A549 treated with AZD2906 at 1 μM for 4 hours (cell line): Measurements from ENCODE around the gene OSBPL10. TPM values are rescaled to one million over a fixed set of nuclear protein-coding genes. Genes with fewer than 3 reads are reported as not detected.

Source experiments
- total RNA-seq: library from RNA; stranded (reverse); fragments of 200-300 nt; extraction: Qiagen RNA extraction; gene quantifications from 5 replicates; pipeline ENCODE4 v1.2.3, GENCODE V29; 2022

The OSBPL10 gene, protein sequence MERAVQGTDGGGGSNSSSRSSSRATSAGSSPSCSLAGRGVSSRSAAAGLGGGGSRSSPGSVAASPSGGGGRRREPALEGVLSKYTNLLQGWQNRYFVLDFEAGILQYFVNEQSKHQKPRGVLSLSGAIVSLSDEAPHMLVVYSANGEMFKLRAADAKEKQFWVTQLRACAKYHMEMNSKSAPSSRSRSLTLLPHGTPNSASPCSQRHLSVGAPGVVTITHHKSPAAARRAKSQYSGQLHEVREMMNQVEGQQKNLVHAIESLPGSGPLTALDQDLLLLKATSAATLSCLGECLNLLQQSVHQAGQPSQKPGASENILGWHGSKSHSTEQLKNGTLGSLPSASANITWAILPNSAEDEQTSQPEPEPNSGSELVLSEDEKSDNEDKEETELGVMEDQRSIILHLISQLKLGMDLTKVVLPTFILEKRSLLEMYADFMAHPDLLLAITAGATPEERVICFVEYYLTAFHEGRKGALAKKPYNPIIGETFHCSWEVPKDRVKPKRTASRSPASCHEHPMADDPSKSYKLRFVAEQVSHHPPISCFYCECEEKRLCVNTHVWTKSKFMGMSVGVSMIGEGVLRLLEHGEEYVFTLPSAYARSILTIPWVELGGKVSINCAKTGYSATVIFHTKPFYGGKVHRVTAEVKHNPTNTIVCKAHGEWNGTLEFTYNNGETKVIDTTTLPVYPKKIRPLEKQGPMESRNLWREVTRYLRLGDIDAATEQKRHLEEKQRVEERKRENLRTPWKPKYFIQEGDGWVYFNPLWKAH
- total RNA-seq = 17.0 to 24.0 TPM (median 22.8 TPM) in 5 replicates

DNA sequence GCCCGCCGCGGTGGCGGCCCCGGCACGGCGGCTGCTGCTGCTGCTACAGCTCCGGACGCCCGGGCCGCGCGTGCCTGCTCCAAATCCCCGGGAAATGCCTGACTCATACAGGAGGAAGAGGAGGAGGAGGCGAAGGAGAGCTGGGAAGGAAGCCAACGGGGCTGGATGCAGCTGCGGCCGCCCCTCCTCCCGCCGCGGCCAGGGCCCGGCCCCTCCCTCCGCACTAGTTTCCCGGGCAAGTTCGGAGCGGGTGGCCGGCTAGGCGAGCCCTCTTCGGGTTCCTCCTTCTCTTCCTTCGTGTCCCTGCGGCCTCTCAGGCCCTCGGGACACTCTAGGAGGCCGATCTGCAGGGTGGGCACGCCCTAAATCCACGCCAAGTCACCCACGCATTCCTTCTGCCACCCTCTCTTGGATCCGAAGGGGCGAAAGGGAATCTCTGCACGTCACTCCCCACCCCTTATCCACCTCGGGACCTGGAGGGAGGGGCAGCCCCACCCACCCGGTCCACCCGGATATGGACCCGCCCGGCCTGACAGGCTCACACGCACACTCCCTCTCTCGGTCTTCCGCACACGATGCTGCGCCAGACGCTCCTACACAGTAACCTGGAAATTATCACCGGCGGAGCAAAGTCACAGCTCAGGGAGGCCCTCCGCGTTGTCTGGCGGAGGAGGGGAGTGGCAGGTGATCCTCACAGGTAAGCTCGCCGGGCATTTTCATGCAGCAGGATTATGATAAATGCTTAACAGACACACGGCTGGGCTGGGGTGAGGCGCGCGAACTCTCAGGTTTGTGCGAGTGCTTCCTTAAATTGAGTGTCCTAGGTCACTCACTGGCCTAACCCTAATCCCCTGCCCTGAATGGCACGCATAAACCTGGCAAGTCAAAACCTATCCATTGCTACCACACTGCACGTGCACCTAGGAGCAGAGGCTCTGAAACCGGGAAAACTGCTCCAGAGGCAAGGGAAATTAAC lies at the start of gene OSBPL10, which contains the start of gene ZNF860:
Gene OSBPL10, minus strand, starts transcription at position 57 of the 976 bp plus-strand sequence. CDS start 83 bp downstream, outside the sequence.
Gene ZNF860, plus strand, starts transcription at position 545 of the 976 bp plus-strand sequence. CDS start 7,330 bp downstream, outside the sequence.

Other genes starting within 250 kb of the OSBPL10 start
- 1.2 to 2.0 TPM (median 1.4 TPM) in 5 replicates for gene ZNF860, start 488 bp upstream of the OSBPL10 start, total RNA-seq
- 15.6 to 22.5 TPM (median 18.1 TPM) in 5 replicates for gene GPD1L, start 125.4 kb upstream of the OSBPL10 start, total RNA-seq